ENCODE measurements around the gene FNDC5. TPM values are rescaled to one million over a fixed set of nuclear protein-coding genes. Genes with fewer than 3 reads are reported as not detected.

Gene FNDC5
- polyA plus RNA-seq, 1 donor from 2014 or later: 21.6 TPM

DNA sequence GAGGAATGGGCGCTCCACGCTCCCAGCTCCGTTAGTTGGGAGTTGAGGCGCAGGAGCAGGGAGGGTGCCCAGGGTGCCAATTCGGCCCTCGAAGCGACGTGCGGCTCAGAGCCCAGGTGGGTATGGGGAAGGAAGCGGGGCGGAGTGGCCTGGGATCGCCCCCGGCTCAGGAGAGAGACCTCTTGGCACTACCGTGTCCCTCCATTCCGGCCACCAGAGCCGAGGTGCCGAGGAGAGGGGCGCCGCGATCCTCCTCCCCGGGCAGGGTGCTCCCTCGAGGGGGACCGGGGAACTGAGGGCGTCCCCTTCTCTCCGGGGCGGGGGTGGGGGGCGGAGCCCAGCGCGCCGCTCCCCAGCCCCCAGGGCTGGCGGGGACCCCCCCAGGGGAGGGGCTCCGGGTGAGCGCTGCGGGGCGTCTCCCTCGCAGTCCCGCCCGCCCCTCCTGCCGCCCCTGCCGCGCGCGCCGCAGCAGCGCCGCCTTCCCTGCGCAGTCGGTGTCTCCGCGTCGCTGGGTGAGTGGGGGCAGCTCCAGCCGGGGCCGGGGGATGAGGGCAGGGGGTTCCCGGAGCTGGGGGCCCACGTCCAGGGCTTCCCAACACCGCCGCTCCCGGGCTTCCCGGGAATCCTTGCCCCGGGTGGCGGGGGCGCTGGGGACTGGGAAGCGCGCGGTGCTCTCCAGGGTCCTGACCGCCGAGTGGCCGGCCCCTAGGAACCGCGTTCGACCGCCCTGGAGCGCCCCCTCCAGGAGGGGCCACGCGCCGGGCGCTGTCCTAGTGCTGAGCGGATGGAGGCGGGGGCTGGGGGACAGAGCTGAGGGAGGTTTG is 15.5 kb upstream of the FNDC5 start, which contains the start of gene HPCA:
Gene HPCA, plus strand, starts transcription at position 488 of the 824 bp plus-strand sequence. CDS start 2,408 bp downstream, outside the sequence.
- Histone ChIP-seq H3K9ac (ENCODE audit: low read length) (peak within 1 kb of the TSS; percentile 34), H4K20me1 (ENCODE audit: insufficient read depth) (no peaks in the 10 kb centered on the region), H3K9me2 (ENCODE audit: insufficient read depth, low read length) (no peaks in the 10 kb centered on the region), H3F3A (ENCODE audit: insufficient read depth, low read length, poor library complexity, severe bottlenecking) (no peaks in the 10 kb centered on the region), H3K27ac (ENCODE audit: low read length) (no peak within 1 kb of the TSS), H3K9me3 (ENCODE audit: low read length) (no peaks in the 10 kb centered on the region), H3K27me3 (ENCODE audit: insufficient read depth, low read depth, low read length) (peaks cover 30% of the 10 kb centered on the region), H3K79me2 (replicated peaks; ENCODE audit: insufficient read depth, low read length) (no peaks in the 10 kb centered on the region), H3K36me3 (ENCODE audit: insufficient read depth, low read length) (no peaks in the 10 kb centered on the region), H3K4me3 (ENCODE audit: low read length) (peak within 1 kb of the TSS; percentile 62), H2AFZ (ENCODE audit: low read depth, low read length) (no peak within 1 kb of the TSS), H3K4me2 (ENCODE audit: low read length) (no peak within 1 kb of the TSS)
- TF ChIP-seq, protein P1, sequence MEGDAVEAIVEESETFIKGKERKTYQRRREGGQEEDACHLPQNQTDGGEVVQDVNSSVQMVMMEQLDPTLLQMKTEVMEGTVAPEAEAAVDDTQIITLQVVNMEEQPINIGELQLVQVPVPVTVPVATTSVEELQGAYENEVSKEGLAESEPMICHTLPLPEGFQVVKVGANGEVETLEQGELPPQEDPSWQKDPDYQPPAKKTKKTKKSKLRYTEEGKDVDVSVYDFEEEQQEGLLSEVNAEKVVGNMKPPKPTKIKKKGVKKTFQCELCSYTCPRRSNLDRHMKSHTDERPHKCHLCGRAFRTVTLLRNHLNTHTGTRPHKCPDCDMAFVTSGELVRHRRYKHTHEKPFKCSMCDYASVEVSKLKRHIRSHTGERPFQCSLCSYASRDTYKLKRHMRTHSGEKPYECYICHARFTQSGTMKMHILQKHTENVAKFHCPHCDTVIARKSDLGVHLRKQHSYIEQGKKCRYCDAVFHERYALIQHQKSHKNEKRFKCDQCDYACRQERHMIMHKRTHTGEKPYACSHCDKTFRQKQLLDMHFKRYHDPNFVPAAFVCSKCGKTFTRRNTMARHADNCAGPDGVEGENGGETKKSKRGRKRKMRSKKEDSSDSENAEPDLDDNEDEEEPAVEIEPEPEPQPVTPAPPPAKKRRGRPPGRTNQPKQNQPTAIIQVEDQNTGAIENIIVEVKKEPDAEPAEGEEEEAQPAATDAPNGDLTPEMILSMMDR (IDR thresholded peaks at IDR 0.05; ENCODE audit: poor library complexity, severe bottlenecking): peak; percentile 35
- TF ChIP-seq, protein P2, sequence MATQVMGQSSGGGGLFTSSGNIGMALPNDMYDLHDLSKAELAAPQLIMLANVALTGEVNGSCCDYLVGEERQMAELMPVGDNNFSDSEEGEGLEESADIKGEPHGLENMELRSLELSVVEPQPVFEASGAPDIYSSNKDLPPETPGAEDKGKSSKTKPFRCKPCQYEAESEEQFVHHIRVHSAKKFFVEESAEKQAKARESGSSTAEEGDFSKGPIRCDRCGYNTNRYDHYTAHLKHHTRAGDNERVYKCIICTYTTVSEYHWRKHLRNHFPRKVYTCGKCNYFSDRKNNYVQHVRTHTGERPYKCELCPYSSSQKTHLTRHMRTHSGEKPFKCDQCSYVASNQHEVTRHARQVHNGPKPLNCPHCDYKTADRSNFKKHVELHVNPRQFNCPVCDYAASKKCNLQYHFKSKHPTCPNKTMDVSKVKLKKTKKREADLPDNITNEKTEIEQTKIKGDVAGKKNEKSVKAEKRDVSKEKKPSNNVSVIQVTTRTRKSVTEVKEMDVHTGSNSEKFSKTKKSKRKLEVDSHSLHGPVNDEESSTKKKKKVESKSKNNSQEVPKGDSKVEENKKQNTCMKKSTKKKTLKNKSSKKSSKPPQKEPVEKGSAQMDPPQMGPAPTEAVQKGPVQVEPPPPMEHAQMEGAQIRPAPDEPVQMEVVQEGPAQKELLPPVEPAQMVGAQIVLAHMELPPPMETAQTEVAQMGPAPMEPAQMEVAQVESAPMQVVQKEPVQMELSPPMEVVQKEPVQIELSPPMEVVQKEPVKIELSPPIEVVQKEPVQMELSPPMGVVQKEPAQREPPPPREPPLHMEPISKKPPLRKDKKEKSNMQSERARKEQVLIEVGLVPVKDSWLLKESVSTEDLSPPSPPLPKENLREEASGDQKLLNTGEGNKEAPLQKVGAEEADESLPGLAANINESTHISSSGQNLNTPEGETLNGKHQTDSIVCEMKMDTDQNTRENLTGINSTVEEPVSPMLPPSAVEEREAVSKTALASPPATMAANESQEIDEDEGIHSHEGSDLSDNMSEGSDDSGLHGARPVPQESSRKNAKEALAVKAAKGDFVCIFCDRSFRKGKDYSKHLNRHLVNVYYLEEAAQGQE (IDR thresholded peaks at IDR 0.05; ENCODE audit: borderline replicate concordance): peak; percentile 60
- no peak for TF ChIP-seq MXI1 (conservative IDR thresholded peaks at IDR 0.05; ENCODE audit: poor library complexity, severe bottlenecking)

DNA sequence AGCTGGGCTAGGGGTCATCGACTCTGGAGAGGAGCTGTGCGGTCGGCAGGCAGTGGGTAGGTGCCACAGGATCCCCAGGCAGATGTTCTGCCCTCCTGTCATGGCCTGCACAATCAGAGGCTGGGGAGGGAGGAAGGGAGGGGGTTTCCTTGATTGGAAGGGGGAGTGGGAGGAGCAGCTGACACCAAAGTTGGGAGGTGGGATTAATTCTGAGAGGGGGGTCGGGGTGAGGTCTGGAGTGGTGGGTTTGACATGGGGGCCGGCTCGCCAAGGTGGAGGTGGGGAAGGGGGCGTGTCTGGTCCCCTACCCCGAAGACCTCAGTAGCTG is 14.9 kb upstream of the FNDC5 start:
- no peaks in the 10 kb centered on the region for H3K79me2 ChIP-seq (replicated peaks; ENCODE audit: insufficient read depth, low read length)
- no peak overlapping the region for H3K27ac ChIP-seq (ENCODE audit: low read length)
- H3K4me2 ChIP-seq (ENCODE audit: low read length): no peak overlapping the region
- no peaks in the 10 kb centered on the region for H3F3A ChIP-seq (ENCODE audit: insufficient read depth, low read length, poor library complexity, severe bottlenecking)
- no peak for TF ChIP-seq SMC3 (conservative IDR thresholded peaks at IDR 0.05; ENCODE audit: poor library complexity)
- no peak for TF ChIP-seq RAD21 (conservative IDR thresholded peaks at IDR 0.05)
- TF ChIP-seq, protein P1 (IDR thresholded peaks at IDR 0.05; ENCODE audit: poor library complexity, severe bottlenecking): no peak
- H4K20me1 ChIP-seq (ENCODE audit: insufficient read depth): no peaks in the 10 kb centered on the region
- no peaks in the 10 kb centered on the region for H3K9me2 ChIP-seq (ENCODE audit: insufficient read depth, low read length)
- no peaks in the 10 kb centered on the region for H3K9me3 ChIP-seq (ENCODE audit: low read length)
- H3K4me3 ChIP-seq (ENCODE audit: low read length): no peak overlapping the region
- no peak overlapping the region for H3K9ac ChIP-seq (ENCODE audit: low read length)
- H3K27me3 ChIP-seq (ENCODE audit: insufficient read depth, low read depth, low read length): peaks cover 30% of the 10 kb centered on the region
- H3K36me3 ChIP-seq (ENCODE audit: insufficient read depth, low read length): no peaks in the 10 kb centered on the region
- no peak overlapping the region for H2AFZ ChIP-seq (ENCODE audit: low read depth, low read length)

Data from neural cell (in vitro differentiated cells).